ENCODE measurements around the gene FAM168A.

DNA sequence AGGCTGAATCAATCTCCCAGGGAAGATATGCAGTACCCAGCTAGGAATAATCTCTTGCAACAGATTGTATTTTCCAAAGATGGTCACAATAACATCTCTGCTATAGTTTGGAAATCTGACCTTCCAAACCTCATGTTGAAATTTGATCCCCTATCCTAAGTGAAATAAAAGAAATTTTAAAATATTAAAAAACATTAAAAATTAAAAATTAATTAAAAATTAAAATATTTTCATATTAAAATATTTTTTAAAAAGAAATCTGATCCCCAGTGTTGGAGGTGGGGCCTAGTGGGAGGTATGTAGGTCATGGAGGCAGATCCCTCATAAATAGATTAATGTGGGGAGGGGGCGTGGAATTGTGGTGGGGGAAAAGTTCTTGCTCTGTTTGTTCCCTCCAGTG is 79.7 kb downstream of the FAM168A start:
- TF ChIP-seq, protein P1, sequence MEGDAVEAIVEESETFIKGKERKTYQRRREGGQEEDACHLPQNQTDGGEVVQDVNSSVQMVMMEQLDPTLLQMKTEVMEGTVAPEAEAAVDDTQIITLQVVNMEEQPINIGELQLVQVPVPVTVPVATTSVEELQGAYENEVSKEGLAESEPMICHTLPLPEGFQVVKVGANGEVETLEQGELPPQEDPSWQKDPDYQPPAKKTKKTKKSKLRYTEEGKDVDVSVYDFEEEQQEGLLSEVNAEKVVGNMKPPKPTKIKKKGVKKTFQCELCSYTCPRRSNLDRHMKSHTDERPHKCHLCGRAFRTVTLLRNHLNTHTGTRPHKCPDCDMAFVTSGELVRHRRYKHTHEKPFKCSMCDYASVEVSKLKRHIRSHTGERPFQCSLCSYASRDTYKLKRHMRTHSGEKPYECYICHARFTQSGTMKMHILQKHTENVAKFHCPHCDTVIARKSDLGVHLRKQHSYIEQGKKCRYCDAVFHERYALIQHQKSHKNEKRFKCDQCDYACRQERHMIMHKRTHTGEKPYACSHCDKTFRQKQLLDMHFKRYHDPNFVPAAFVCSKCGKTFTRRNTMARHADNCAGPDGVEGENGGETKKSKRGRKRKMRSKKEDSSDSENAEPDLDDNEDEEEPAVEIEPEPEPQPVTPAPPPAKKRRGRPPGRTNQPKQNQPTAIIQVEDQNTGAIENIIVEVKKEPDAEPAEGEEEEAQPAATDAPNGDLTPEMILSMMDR (IDR thresholded peaks at IDR 0.05), result no peak
- TF ChIP-seq POLR2A (IDR thresholded peaks at IDR 0.05), result no peak
